Spinal cord (tissue), 10 donors: ENCODE data around the gene ATP2B2. TPM values are rescaled to one million over a fixed set of nuclear protein-coding genes. Genes with fewer than 3 reads are reported as not detected.

Experiments
- DNase-seq, 6 donors: peaks; one replicate each; pipeline versions ENCODE4 v3.0.0 to v3.0.0-alpha.2; 2013 to 2015; ENCODE audit warnings: low spot score in 6 of 6, low read depth in 4 of 6
- H3K27ac ChIP-seq: one replicate; pipeline ENCODE4 v1.5.1; 2013; ENCODE audit warnings: low read depth, low read length, control low read depth
- H3K27me3 ChIP-seq: one replicate; pipeline ENCODE4 v1.6.1; 2013; ENCODE audit warnings: low read length; ENCODE audit not compliant: control insufficient read depth, insufficient read depth
- H3K36me3 ChIP-seq: one replicate; pipeline ENCODE4 v1.6.1; 2013; ENCODE audit warnings: low read length; ENCODE audit not compliant: control insufficient read depth, insufficient read depth
- H3K4me1 ChIP-seq: one replicate; pipeline ENCODE4 v1.6.1; 2013; ENCODE audit warnings: low read length; ENCODE audit not compliant: control insufficient read depth, insufficient read depth
- H3K4me3 ChIP-seq: one replicate; pipeline ENCODE4 v1.5.1; 2013; ENCODE audit warnings: low read depth, low read length, control low read depth
- H3K9me3 ChIP-seq: one replicate; pipeline ENCODE4 v1.6.1; 2013; ENCODE audit warnings: low read length; ENCODE audit not compliant: control insufficient read depth, insufficient read depth
- WGBS: methylation state at CpG from one replicate; pipeline ENCODE4 v1.1.5; 2013; ENCODE audit warnings: missing lambda C conversion rate; ENCODE audit not compliant: insufficient coverage; 5-methylcytosine and 5-hydroxymethylcytosine counted together
- polyA plus RNA-seq, 2 donors: library from polyadenylated mRNA; unstranded; fragments of 120-200 nt; gene quantifications; one replicate each; pipeline ENCODE4 v1.2.1, GENCODE V29; 2013; ENCODE audit not compliant: insufficient read length in 2 of 2
- total RNA-seq, 2 donors: library from RNA; depleted of rRNA in 1 of 2; stranded (reverse); fragments of 120-200 nt in 1 of 2; fragments of >200 nt in 1 of 2; gene quantifications; one replicate each; pipeline versions ENCODE4 v1.2.3 to v1.2.4, GENCODE V29; 2013 to 2014
- donor health status: healthy.

The ATP2B2 gene
- total and polyA plus RNA-seq, 4 donors: 25.2 to 94.5 (median 80.4) TPM

- WGBS: 77% methylated on average over 15 of the region's 15 CpGs
- DNase-seq: no peak
- Histone ChIP-seq H3K4me3 (no peak overlapping the region), H3K27me3 (no peaks in the 10 kb centered on the region), H3K36me3 (peaks cover 54% of the 10 kb centered on the region), H3K9me3 (no peaks in the 10 kb centered on the region), H3K4me1 (peaks cover 29% of the 10 kb centered on the region), H3K27ac (no peak overlapping the region)
Measured at GRCh38 chr3:10379161-10379560, 126.2 kb downstream of the ATP2B2 start.

GRCh38 chr3:10378742-10379141, 126.6 kb downstream of the ATP2B2 start:
- DNase-seq: no peak
- no peaks in the 10 kb centered on the region for H3K27me3 ChIP-seq
- H3K27ac ChIP-seq: no peak overlapping the region
- peaks cover 54% of the 10 kb centered on the region for H3K36me3 ChIP-seq
- WGBS: 94% methylated on average over 3 of the region's 7 CpGs
- H3K9me3 ChIP-seq: no peaks in the 10 kb centered on the region
- peaks cover 29% of the 10 kb centered on the region for H3K4me1 ChIP-seq
- no peak overlapping the region for H3K4me3 ChIP-seq

GRCh38 chr3:10378246-10378645, 127.1 kb downstream of the ATP2B2 start:
- Histone ChIP-seq H3K9me3 (no peaks in the 10 kb centered on the region), H3K36me3 (peaks cover 54% of the 10 kb centered on the region), H3K4me3 (no peak overlapping the region), H3K4me1 (peaks cover 29% of the 10 kb centered on the region), H3K27me3 (no peaks in the 10 kb centered on the region), H3K27ac (no peak overlapping the region)
- no peak for DNase-seq
- 71% methylated on average over 16 of the region's 16 CpGs for WGBS

GRCh38 chr3:10377148-10377725, 128.1 kb downstream of the ATP2B2 start:
- peak in 1 of 6 donors; percentile 64 for DNase-seq
- H3K4me3 ChIP-seq: no peak overlapping the region
- H3K9me3 ChIP-seq: no peaks in the 10 kb centered on the region
- H3K36me3 ChIP-seq: peaks cover 54% of the 10 kb centered on the region
- H3K27ac ChIP-seq: no peak overlapping the region
- H3K27me3 ChIP-seq: no peaks in the 10 kb centered on the region
- 80% methylated on average over 7 of the region's 16 CpGs for WGBS
- peaks cover 29% of the 10 kb centered on the region for H3K4me1 ChIP-seq

- no peak overlapping the region for H3K4me3 ChIP-seq
- no peaks in the 10 kb centered on the region for H3K9me3 ChIP-seq
- H3K27ac ChIP-seq: no peak overlapping the region
- H3K27me3 ChIP-seq: no peaks in the 10 kb centered on the region
- DNase-seq: no peak
- WGBS: 70% methylated on average over 6 of the region's 6 CpGs
- peaks cover 59% of the 10 kb centered on the region for H3K36me3 ChIP-seq
- H3K4me1 ChIP-seq: peaks cover 23% of the 10 kb centered on the region
Measured at GRCh38 chr3:10376353-10376752, 129.0 kb downstream of the ATP2B2 start.

GRCh38 chr3:10375296-10376053, 129.9 kb downstream of the ATP2B2 start:
- H3K9me3 ChIP-seq: no peaks in the 10 kb centered on the region
- peaks cover 16% of the 10 kb centered on the region for H3K4me1 ChIP-seq
- H3K4me3 ChIP-seq: no peak overlapping the region
- DNase-seq: no peak
- no peaks in the 10 kb centered on the region for H3K27me3 ChIP-seq
- WGBS: 94% methylated on average over 18 of the region's 23 CpGs
- H3K27ac ChIP-seq: no peak overlapping the region
- peaks cover 66% of the 10 kb centered on the region for H3K36me3 ChIP-seq

GRCh38 chr3:10374311-10374710, 131.1 kb downstream of the ATP2B2 start:
- H3K4me1 ChIP-seq: peaks cover 10% of the 10 kb centered on the region
- H3K4me3 ChIP-seq: no peak overlapping the region
- H3K27me3 ChIP-seq: no peaks in the 10 kb centered on the region
- H3K27ac ChIP-seq: no peak overlapping the region
- no peaks in the 10 kb centered on the region for H3K9me3 ChIP-seq
- H3K36me3 ChIP-seq: peaks cover 63% of the 10 kb centered on the region
- WGBS: 38% methylated on average over 10 of the region's 11 CpGs
- DNase-seq: peak in 4 of 6 donors; percentile 20 to 79 (median 40)

- WGBS: 87% methylated on average over 10 of the region's 11 CpGs
Measured at GRCh38 chr3:10373686-10374261, 131.6 kb downstream of the ATP2B2 start.

GRCh38 chr3:10371789-10372188, 133.6 kb downstream of the ATP2B2 start:
- Histone ChIP-seq H3K27ac (no peak overlapping the region), H3K9me3 (no peaks in the 10 kb centered on the region), H3K4me1 (peaks cover 10% of the 10 kb centered on the region), H3K4me3 (no peak overlapping the region), H3K36me3 (peaks cover 47% of the 10 kb centered on the region), H3K27me3 (no peaks in the 10 kb centered on the region)
- DNase-seq: no peak
- 86% methylated on average over 10 of the region's 10 CpGs for WGBS

More at GRCh38 chr3:10373686-10374261, 131.6 kb downstream of the ATP2B2 start:
- no peaks in the 10 kb centered on the region for H3K9me3 ChIP-seq
- no peak overlapping the region for H3K27ac ChIP-seq
- no peak for DNase-seq
- H3K36me3 ChIP-seq: peaks cover 59% of the 10 kb centered on the region
- peaks cover 10% of the 10 kb centered on the region for H3K4me1 ChIP-seq
- H3K4me3 ChIP-seq: no peak overlapping the region
- no peaks in the 10 kb centered on the region for H3K27me3 ChIP-seq
